OCI-LY1 (cell line): ENCODE results near the gene HECTD1.

Source experiments
- CTCF ChIP-seq: fragments of 200-600 bp; sonication (generic), shearing (Covaris generic); IDR thresholded peaks from 2 replicates; pipeline ENCODE4 v1.5.1; 2017; ENCODE audit warnings: mild to moderate bottlenecking, antibody characterized with exemption, low read length, moderate library complexity, mixed read lengths
- EZH2 ChIP-seq: fragments of 200-600 bp; sonication (generic), shearing (Covaris generic); IDR thresholded peaks from 2 replicates; pipeline ENCODE4 v1.8.0; 2017; ENCODE audit warnings: borderline replicate concordance, mixed run types, mild to moderate bottlenecking, antibody characterized with exemption, low read length, moderate library complexity, mixed read lengths

GRCh38 chr14:31190219-31190603, 17.4 kb downstream of the HECTD1 start:
- TF ChIP-seq CTCF (no peak), EZH2 (no peak)
